Middle frontal gyrus (tissue), 1 donor: ENCODE measurements around the gene SERPINB5.

Source experiments
- DNase-seq: peaks from one replicate; pipeline ENCODE4 v3.0.0-alpha.2; 2015; ENCODE audit warnings: low spot score; ENCODE audit errors: extremely low spot score

The SERPINB5 gene

GRCh38 chr18:63527251-63527650, 50.5 kb downstream of the SERPINB5 start:
- no peak for DNase-seq

GRCh38 chr18:63528863-63529492, 52.2 kb downstream of the SERPINB5 start:
- DNase-seq: no peak

- DNase-seq: no peak
Measured at GRCh38 chr18:63532471-63532870, 55.7 kb downstream of the SERPINB5 start.

GRCh38 chr18:63534615-63535014, 57.9 kb downstream of the SERPINB5 start:
- no peak for DNase-seq

GRCh38 chr18:63539904-63540510, 63.2 kb downstream of the SERPINB5 start:
- DNase-seq: no peak

- no peak for DNase-seq
Measured at GRCh38 chr18:63542069-63542468, 65.3 kb downstream of the SERPINB5 start, which contains the start of gene SERPINB12. SERPINB12 (plus strand) TSS chr18:63542369; CDS start chr18:63556160, 13,791 bp downstream.

GRCh38 chr18:63544017-63544416, 67.3 kb downstream of the SERPINB5 start:
- no peak for DNase-seq

DNA sequence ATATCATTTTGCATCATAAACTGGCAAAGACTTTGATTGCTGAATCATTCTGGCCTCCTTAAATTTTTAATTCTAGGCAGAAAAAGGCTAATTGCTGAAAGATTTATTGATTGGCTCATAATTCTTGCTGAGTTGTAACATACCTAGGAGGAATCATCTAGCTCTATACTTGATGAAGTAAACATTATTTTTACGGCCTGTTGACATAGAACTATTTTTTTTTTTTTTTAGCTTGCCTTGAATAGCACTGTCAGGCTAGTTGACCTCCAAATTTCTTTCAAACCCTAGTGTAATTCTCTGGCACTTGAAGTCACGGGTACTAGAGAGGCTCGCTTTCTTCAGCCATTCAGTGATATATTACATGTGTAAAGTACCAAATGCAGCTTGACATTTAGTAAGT, 68.2 kb downstream of the SERPINB5 start:
- DNase-seq: no peak

GRCh38 chr18:63550068-63550467, 73.3 kb downstream of the SERPINB5 start:
- no peak for DNase-seq

DNA sequence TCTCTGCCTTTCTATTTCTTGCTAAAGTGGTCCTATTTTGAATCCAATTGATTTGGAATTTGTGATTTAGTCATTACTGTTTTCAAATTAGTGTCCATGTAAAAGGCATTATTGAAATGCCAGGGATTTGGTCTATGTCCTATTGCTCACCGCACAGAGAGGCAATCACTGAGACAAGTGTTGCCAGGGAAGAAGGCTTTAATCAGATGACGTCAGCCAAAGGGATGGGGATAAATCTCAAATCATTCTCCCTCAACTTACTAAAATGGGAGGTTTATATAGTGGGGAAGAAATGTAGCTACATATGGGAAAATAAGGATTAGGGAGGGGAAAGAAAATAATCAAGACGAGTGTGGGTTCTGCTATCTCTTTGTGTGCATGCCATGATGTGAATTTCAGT, 75.0 kb downstream of the SERPINB5 start:
- no peak for DNase-seq

GRCh38 chr18:63552581-63552980, 75.8 kb downstream of the SERPINB5 start:
- no peak for DNase-seq

DNA sequence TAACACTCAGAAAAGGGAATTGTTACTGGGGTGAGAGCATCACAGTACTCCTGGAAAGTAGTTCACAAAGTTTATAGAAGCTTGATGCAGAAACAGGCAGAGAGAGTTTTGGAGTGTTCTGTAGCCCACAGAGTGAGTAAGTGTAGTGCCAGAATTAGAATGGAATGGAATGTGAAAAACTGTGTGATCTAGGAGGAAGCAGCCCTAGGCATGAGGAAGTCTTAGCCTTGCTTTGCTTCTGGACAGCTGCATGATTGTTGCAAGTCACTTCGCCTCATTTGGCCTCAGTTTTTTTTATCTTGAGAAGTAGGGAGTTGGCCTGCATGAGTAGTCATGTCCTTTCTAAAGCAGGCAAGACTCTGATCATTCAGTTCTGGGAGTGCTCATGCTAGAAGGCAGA, 76.3 kb downstream of the SERPINB5 start:
- DNase-seq: no peak
